CD4-positive, alpha-beta T cell treated with Interleukin-6 for 4 hours (primary cell): ENCODE data around the gene KREMEN1.
"Not testable (repeated sequence)": the region's sequence is repeated elsewhere in the genome, so short reads cannot be mapped to it uniquely, and the experiment has no call there.

Experiments
- DNase-seq: peaks from one replicate; pipeline ENCODE4 v3.0.0-alpha.2; 2020; ENCODE audit warnings: mixed read lengths

Gene KREMEN1

GRCh38 chr22:29072979-29073617, at the start of gene KREMEN1:
Gene KREMEN1 (plus strand): TSS chr22:29073035. CDS start chr22:29073131, 96 bp downstream.
- peak; percentile 2 for DNase-seq

- no peak for DNase-seq
Observed at GRCh38 chr22:29023172-29023796, 49.6 kb upstream of the KREMEN1 start.

DNA sequence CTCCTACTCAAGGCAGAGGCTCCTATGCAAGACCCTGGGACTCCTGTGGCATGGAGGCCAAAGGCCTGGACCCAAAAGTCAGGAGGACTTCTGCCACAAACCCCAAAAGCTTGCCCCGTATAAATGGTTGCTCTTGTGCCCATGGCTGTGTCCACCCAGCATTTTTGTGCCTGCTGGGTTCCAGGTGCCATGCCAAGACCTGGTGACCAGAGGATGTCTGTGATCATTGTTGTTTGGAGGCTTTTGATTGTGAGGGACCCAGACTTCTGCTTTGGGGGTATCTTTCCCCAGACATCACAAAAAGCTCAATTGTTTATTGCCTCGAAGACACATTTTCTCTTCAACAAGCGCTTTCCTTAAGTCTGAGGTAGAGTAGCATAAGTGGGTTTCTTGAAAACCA, 46.3 kb upstream of the KREMEN1 start:
- no peak for DNase-seq

DNA sequence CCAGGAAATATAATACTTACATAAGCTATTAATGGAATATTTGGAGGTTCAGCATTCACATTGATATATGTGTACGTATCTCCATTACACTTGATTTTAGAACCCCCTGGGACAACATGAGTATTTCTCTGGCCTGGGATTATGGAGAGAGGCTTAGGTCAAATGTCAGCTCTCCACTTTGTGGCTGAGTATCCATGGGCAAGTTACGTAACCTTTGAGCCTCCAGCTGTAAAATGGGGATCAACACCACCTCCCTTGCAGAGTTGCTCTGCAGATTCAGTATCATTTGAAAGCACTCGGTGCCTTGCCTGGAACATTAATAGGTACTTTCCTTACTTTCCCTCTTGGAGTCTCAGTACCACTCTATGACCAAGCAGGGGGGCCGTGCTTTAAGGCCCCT, 44.4 kb upstream of the KREMEN1 start:
- DNase-seq, result no peak

DNA sequence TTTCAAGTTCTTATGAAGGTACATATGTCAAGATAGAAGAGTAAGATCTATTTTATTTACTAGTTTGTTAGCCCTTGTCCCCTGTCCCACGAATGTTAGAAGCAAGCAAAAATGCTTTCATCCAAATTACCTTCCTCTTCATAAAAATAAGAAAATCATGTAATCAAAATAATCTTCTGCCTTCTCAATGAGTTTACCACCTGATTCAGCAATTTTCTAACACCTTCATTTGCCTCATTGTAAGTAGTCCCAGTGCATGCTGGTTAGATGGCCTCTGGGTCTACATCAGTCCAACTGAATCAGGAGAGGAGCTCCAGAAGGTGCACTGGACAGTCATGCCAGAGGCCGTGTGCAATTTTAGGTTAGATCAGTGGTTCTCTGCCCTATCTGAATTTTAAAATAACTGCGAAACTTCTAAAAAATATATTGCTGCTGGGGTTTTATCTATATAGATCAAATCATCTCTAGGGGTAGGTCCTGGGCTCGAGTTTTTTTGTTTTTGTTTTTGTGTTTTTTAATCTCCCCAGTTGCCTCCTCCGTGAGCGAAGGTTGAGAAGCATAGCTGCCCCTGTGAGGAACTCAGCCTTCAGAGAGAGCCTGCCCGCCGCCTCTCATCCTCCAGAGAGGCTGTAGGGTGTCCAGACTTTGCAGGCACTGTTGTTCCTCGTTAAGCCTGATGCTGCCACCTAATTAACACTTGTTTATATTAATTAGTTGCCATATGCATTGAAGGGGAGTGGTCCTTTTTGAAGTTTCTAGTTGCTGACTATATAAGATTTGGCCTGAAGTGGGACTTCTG, 43.4 kb upstream of the KREMEN1 start:
- DNase-seq, result no peak

GRCh38 chr22:29030016-29030617, 42.7 kb upstream of the KREMEN1 start:
- DNase-seq, result peak; percentile 3

DNA sequence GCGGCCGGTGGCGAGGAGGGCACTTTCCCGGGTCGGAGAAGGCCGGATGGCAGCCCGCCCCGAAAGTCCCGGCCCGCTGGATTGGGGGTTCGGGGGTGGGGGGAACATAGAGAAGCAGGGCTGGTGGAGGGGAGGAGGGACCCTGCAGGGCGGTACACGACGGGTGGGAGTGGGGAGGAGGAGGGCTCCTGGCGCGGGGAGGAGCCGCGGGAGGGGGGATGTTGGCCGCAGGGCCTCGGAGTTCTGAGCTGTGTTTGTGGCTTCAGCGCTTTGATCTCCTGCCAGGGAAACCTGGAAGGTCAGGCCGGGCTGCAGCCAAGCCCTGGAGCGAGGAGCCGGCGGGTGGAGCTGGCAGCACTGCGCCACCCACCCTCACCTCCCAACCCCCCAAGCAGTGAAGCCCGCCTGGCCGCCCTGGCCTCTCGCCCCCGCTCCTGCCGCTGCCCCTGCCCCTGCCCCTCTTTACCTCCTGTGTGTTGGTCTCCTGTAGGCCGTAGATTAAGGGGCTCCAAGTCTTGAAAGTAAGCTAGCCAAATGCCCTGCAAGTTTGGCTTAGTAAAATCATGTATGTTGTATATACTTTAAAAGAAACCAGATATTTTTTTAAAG, 42.1 kb upstream of the KREMEN1 start:
- DNase-seq, result no peak

DNA sequence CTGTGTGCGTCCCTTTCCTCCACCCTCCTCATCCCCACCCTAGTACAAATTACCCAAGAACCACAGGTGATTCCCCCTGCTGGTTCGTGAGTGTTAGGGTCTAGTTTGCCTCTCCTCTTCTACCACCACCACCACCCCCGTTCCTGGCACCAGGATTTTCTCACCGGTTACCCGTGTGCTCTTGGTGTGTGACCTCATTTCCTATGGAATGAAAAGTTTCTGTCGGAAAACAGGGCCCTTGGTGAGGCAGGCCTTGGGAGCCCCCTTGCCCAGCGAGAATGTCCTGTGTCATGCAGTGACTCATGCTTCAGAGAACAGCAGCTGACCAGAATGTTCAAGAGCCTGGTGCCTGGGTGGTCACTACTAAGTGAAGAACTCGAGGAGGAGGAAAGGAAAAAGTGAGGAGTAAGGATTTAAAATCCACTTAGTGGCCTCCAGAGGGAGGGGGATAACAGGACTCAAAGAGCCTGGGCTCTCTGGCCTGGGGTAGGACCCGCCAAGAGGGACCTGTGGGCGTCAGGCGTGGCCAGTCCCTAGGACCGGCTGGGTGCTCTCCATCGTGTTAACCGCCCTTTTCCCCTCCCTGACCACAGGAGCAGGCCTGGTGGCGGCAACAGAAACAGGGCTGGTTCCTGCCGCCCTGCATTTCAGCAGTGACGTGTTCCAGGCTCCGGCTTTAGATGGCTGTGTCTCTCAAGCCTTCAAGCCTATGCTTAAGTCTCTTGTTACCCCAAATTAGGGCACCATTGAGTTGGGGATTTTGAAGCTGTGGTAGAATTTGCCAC, 41.4 kb upstream of the KREMEN1 start:
- DNase-seq, result no peak

GRCh38 chr22:29032014-29032475, 40.8 kb upstream of the KREMEN1 start:
- DNase-seq, result no peak

DNA sequence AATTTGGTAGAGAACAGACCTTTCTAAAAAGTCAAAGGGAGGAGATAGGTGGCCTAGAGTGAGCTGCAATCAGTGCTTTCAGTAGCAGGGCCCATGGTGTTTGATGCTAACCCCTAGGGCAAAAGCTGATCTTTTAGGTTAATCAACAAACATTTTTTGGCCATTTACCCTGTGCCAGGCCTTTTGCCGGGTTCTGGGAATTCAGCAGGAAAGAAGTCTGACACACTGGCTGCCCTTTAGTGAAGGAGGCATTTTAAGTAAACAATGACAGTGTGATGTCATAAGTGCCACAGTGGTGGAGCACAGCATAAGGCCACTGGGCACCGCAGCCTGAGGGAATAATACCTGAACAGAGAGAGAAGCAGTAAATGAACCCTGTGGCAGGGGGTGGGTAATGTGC, 40.3 kb upstream of the KREMEN1 start:
- no peak for DNase-seq

DNA sequence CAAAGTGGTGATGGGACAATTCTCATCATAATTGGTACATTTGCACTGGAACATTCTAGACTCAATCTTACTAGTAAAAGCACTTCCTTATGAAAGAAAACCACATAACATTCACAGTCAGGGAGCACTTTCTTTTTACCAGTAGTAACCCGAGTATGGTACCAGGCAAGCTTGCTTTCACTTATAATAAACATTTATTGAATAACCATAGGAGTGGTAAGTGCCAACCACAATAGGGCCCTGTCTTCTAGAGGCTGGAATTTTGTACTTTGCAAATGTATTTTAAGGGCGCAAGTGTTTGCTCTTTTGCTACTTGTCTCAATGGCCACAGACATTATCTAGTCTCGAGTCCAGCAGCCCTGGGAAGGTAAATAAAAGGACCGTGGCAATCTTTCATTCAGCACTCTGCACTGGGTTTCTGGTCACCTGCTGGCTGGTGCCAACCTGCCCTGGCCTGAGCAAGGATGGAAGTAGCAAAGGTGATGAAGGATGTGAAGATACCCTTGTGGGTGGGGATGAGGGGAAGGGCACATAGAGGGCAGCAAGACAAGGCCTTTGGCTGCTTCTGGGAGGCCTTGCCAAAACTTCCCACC, 35.4 kb upstream of the KREMEN1 start:
- DNase-seq, result no peak

- DNase-seq, result no peak
Observed at GRCh38 chr22:29039148-29039547, 33.7 kb upstream of the KREMEN1 start.

- not testable (repeated sequence) for DNase-seq
Observed at GRCh38 chr22:29039684-29040083, 33.2 kb upstream of the KREMEN1 start.

- DNase-seq, result peak; percentile 79
Observed at GRCh38 chr22:29040385-29041275, 32.2 kb upstream of the KREMEN1 start.

DNA sequence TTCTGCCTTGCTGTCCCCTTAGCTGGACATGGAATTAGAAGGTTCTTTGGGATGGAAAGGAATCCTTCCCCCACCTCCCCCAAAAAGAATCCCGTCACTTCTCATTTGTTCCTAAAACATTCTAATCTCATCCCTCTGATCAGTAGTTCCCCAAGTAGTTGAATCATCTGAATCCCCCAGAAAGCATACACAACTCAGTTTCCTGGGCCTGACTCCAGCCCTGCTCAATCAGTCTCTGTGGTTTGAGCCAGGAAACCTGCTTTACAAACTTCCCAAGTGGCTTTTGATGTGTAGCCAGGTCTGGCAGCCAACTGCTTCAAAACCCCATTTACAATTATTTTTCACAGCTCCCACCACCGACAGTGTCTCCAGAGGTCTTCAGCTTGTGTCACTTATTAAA, 31.4 kb upstream of the KREMEN1 start:
- no peak for DNase-seq

- DNase-seq, result no peak
Observed at GRCh38 chr22:29043906-29044575, 28.8 kb upstream of the KREMEN1 start.

- no peak for DNase-seq
Observed at GRCh38 chr22:29044657-29045176, 28.1 kb upstream of the KREMEN1 start.

DNA sequence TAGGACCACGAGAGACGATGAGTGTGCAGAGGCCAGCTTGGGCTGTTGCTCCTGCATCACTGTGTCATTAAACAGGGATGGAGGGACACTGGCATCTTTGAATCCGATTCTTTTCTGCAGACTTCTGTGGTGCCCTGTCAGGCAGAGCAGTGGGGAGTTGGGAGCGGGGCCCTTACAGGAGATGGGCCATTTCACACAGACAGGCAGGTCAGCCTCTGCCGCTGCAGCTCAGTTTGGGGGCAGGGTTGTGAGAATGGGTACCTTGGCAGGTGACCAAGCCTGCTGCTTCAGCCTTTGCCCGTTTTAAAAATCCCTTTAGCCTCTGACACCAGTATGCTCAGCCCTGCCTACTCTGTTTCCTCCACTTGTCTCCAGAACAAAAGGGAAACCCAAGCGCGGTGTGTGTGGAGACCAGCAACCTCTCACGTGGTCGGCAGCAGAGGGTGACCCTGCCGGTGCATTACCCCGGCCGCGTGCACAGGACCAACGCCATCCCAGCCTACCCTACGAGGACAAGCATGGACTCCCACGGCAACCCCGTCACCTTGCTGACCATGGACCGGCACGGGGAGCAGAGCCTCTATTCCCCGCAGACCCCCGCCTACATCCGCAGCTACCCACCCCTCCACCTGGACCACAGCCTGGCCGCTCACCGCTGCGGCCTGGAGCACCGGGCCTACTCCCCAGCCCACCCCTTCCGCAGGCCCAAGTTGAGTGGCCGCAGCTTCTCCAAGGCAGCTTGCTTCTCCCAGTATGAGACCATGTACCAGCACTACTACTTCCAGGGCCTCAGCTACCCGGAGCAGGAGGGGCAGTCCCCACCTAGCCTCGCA, 23.8 kb upstream of the KREMEN1 start:
- no peak for DNase-seq
